Measurements from ENCODE around the gene XPO6. TPM values are rescaled to one million over a fixed set of nuclear protein-coding genes. Genes with fewer than 3 reads are reported as not detected.

The XPO6 gene
- total RNA-seq, 2 experiments from 2014 or later: 130 to 167 TPM

- intact Hi-C loops (cut with micrococcal nuclease; ENCODE audit: unreplicated experiment): no loop called here
- H3K4me1 ChIP-seq (ENCODE audit: insufficient read depth, low read length, poor library complexity, severe bottlenecking): peaks cover 11% of the 10 kb centered on the region
These were observed 48.1 kb downstream of the XPO6 start for GRCh38 chr16:28163699-28164098.

DNA sequence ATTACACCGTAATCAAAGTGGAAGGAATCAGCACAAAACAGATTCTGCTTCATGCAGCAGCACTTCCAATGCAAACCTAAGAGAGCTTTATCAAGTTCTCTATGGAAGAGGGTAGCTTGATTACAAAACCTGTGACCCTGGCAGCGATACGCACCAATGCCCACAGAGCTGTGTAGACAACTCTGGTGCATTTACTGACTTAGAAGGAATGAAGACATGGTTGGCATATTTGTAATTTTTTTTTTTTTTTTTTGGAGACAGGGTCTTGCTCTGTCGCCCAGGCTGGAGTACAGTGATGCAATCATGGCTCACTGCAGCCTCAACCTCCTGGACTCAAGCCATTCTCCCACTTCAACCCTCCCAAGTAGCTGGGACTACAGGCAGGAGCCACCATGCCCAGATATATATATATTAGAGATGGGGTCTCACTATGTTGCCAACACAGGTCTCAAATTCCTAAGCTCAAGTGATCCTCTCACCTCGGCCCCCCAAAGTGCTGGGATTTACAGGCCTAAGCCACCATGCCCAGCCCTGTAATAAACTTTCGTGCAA is 49.4 kb downstream of the XPO6 start:
- POLR2A ChIA-PET: no interaction called here
- Histone ChIP-seq H3K27ac (ENCODE audit: low read depth, low read length, poor library complexity, severe bottlenecking) (no peak overlapping the region), H3K4me2 (ENCODE audit: low read length) (no peak overlapping the region), H4K20me1 (ENCODE audit: insufficient read depth, low read length) (0 out of 2 replicates have a peak, but pooled peaks cover 5% of the 10 kb centered on the region), H3K9me2 (ENCODE audit: insufficient read depth, low read length) (no peaks in the 10 kb centered on the region), H3K36me3 (ENCODE audit: insufficient read depth, low read length) (peaks cover 91% of the 10 kb centered on the region), H2AFZ (ENCODE audit: low read length) (no peak overlapping the region), H3K4me1 (ENCODE audit: insufficient read depth, low read length, poor library complexity, severe bottlenecking) (peaks cover 11% of the 10 kb centered on the region), H3K9me3 (ENCODE audit: low read length) (no peaks in the 10 kb centered on the region), H3K4me3 (ENCODE audit: low read depth, low read length, poor library complexity, severe bottlenecking) (no peak overlapping the region), H3K79me2 (ENCODE audit: insufficient read depth, low read depth, low read length) (peaks cover 26% of the 10 kb centered on the region; the same call in 1 of the 2 replicates)
- DNase-seq (ENCODE audit: low spot score): no peak
- CTCF ChIA-PET (ENCODE audit: unreplicated experiment): no interaction called here
- TF ChIP-seq CTCF (conservative IDR thresholded peaks at IDR 0.05; ENCODE audit: low read length) (no peak), EZH2phosphoT487 (IDR thresholded peaks at IDR 0.05; ENCODE audit: borderline replicate concordance, low read depth, low read length) (no peak)
- no TSS peak for BruUV-seq (replicated peaks)
- intact Hi-C loops (cut with micrococcal nuclease; ENCODE audit: unreplicated experiment): no loop called here

More at GRCh38 chr16:28163699-28164098, 48.1 kb downstream of the XPO6 start:
- H3K4me2 ChIP-seq (ENCODE audit: low read length): no peak overlapping the region
- H3K9me2 ChIP-seq (ENCODE audit: insufficient read depth, low read length): no peaks in the 10 kb centered on the region
- no peaks in the 10 kb centered on the region for H3K9me3 ChIP-seq (ENCODE audit: low read length)
- ChIA-PET POLR2A (no interaction called here), CTCF (ENCODE audit: unreplicated experiment) (no interaction called here)
- peaks cover 90% of the 10 kb centered on the region for H3K36me3 ChIP-seq (ENCODE audit: insufficient read depth, low read length)
- H4K20me1 ChIP-seq (ENCODE audit: insufficient read depth, low read length): 0 out of 2 replicates have a peak, but pooled peaks cover 5% of the 10 kb centered on the region
- H2AFZ ChIP-seq (ENCODE audit: low read length): no peak overlapping the region
- peaks cover 26% of the 10 kb centered on the region; the same call in 1 of the 2 replicates for H3K79me2 ChIP-seq (ENCODE audit: insufficient read depth, low read depth, low read length)
- no peak overlapping the region for H3K4me3 ChIP-seq (ENCODE audit: low read depth, low read length, poor library complexity, severe bottlenecking)
- TF ChIP-seq CTCF (conservative IDR thresholded peaks at IDR 0.05; ENCODE audit: low read length): no peak
- TF ChIP-seq EZH2phosphoT487 (IDR thresholded peaks at IDR 0.05; ENCODE audit: borderline replicate concordance, low read depth, low read length): no peak
- no peak overlapping the region for H3K27ac ChIP-seq (ENCODE audit: low read depth, low read length, poor library complexity, severe bottlenecking)
- BruUV-seq (replicated peaks): no TSS peak
- no peak for DNase-seq (ENCODE audit: low spot score)

DNA sequence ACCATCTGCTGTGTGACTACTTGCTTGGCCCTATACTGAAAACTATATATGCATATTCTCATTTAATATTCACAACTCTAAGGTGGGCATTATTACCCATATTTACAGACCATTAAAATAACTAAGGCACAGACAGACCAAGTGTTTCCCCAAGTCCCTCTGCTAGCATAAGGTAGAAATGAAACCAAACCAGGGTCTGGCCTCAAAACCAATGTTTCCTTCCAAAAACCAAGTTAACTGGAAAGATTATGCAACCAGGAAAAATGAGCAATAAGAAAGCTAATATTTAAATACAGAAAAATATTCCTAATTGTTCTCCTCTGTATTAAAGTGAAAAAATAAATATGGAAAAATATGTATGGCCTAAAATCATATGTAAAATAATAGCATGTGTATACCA is 50.1 kb downstream of the XPO6 start:
- Histone ChIP-seq H3K4me1 (ENCODE audit: insufficient read depth, low read length, poor library complexity, severe bottlenecking) (peaks cover 11% of the 10 kb centered on the region), H3K36me3 (ENCODE audit: insufficient read depth, low read length) (peaks cover 87% of the 10 kb centered on the region), H4K20me1 (ENCODE audit: insufficient read depth, low read length) (0 out of 2 replicates have a peak, but pooled peaks cover 5% of the 10 kb centered on the region), H3K4me3 (ENCODE audit: low read depth, low read length, poor library complexity, severe bottlenecking) (no peak overlapping the region), H3K9me3 (ENCODE audit: low read length) (no peaks in the 10 kb centered on the region), H3K27ac (ENCODE audit: low read depth, low read length, poor library complexity, severe bottlenecking) (no peak overlapping the region), H3K9me2 (ENCODE audit: insufficient read depth, low read length) (no peaks in the 10 kb centered on the region), H2AFZ (ENCODE audit: low read length) (no peak overlapping the region), H3K79me2 (ENCODE audit: insufficient read depth, low read depth, low read length) (peaks cover 26% of the 10 kb centered on the region; the same call in 1 of the 2 replicates), H3K4me2 (ENCODE audit: low read length) (no peak overlapping the region)
- ChIA-PET POLR2A (no interaction called here), CTCF (ENCODE audit: unreplicated experiment) (no interaction called here)
- BruUV-seq (replicated peaks): no TSS peak
- TF ChIP-seq EZH2phosphoT487 (IDR thresholded peaks at IDR 0.05; ENCODE audit: borderline replicate concordance, low read depth, low read length) (no peak), CTCF (conservative IDR thresholded peaks at IDR 0.05; ENCODE audit: low read length) (no peak)
- DNase-seq (ENCODE audit: low spot score): no peak
- intact Hi-C loops (cut with micrococcal nuclease; ENCODE audit: unreplicated experiment): no loop called here
